HCT116 (cell line): ENCODE results near the gene FYCO1. TPM values are rescaled to one million over a fixed set of nuclear protein-coding genes. Genes with fewer than 3 reads are reported as not detected.

Source experiments
- ATAC-seq: fragments of 200-7000 bp; cut with Tn5 transposase; 2 replicates; pipeline ENCODE4 v1.9.1; 2020; ENCODE audit warnings: mild to moderate bottlenecking, moderate library complexity
- BruUV-seq: library from RNA; stranded (reverse); fragments of 400-500 nt; replicated peaks from 2 replicates; lab custom pipeline; 2021; lab: Mats Ljungman, UMichigan
- CTCF ChIA-PET: fragments of 300-600 bp; sonication (Branson Sonifier 250); formaldehyde crosslinking; loops from one replicate; lab custom pipeline; 2021; ENCODE audit warnings: antibody characterized with exemption; lab: Charles Lee
- POLR2A ChIA-PET: fragments of 300-600, 350-600 bp; sonication (Branson Sonifier 250); formaldehyde crosslinking; loops from one replicate; lab custom pipeline; 2021; ENCODE audit warnings: antibody characterized with exemption; lab: Charles Lee
- RAD21 ChIA-PET, 2 experiments: fragments of 300-600 bp; sonication (Branson Sonifier 250); formaldehyde crosslinking; loops; one replicate each; lab custom pipeline; 2023; ENCODE audit warnings: low total read pairs in 2 of 2; ENCODE audit not compliant: uncharacterized antibody in 2 of 2, unreplicated experiment in 2 of 2, low non-redundant PET in 1 of 2; lab: Charles Lee
- DNase-seq: peaks from one replicate; pipeline ENCODE4 v3.0.0-alpha.2; 2010; ENCODE audit warnings: low read depth, low spot score
- H2AFZ ChIP-seq: fragments of 200-600 bp; shearing (Covaris generic), sonication (generic); 2 replicates; pipeline ENCODE4 v1.6.1; 2017; ENCODE audit warnings: low read depth, mixed run types, mixed read lengths, antibody characterized with exemption, low read length; ENCODE audit not compliant: poor library complexity, severe bottlenecking
- H3K27ac ChIP-seq: 2 replicates; pipeline ENCODE4 v1.5.1; 2012; ENCODE audit warnings: low read depth, low read length
- H3K27me3 ChIP-seq: fragments of 200-600 bp; sonication (generic); 2 replicates; pipeline ENCODE4 v1.6.1; 2016; ENCODE audit warnings: mixed run types, low read length, mixed read lengths; ENCODE audit not compliant: insufficient read depth
- H3K36me3 ChIP-seq, 2 experiments: fragments of 200-500 bp in 1 of 2; fragments of 200-600 bp in 1 of 2; sonication (Bioruptor generic) in 1 of 2; sonication (generic) in 1 of 2; 2 replicates each; pipeline versions ENCODE4 v1.5.1 to v1.6.1; 2014 to 2016; ENCODE audit warnings: low read length in 2 of 2, inconsistent platforms in 1 of 2, mixed read lengths in 1 of 2, mixed run types in 1 of 2; ENCODE audit not compliant: insufficient read depth in 2 of 2, control insufficient read depth in 1 of 2
- H3K4me1 ChIP-seq, 2 experiments: fragments of 200-600 bp in 1 of 2; sonication (generic) in 1 of 2; 2 replicates each; pipeline versions ENCODE4 v1.5.1 to v1.6.1; 2012 to 2017; ENCODE audit warnings: low read length in 2 of 2, inconsistent platforms in 1 of 2, mild to moderate bottlenecking in 1 of 2, mixed read lengths in 1 of 2, mixed run types in 1 of 2, moderate library complexity in 1 of 2; ENCODE audit not compliant: insufficient read depth in 2 of 2, control insufficient read depth in 1 of 2
- H3K4me2 ChIP-seq: fragments of 200-600 bp; sonication (generic); 2 replicates; pipeline ENCODE4 v1.6.1; 2017; ENCODE audit warnings: mixed run types, low read length, mixed read lengths
- H3K4me3 ChIP-seq, 2 experiments: fragments of 200-600 bp in 1 of 2; sonication (generic) in 1 of 2; replicated peaks in 1 of 2; 2 replicates each; pipeline ENCODE4 v1.5.1; 2011 to 2016; ENCODE audit warnings: low read length in 2 of 2, control low read depth in 1 of 2, low read depth in 1 of 2, mild to moderate bottlenecking in 1 of 2, mixed read lengths in 1 of 2, mixed run types in 1 of 2
- H3K79me2 ChIP-seq: fragments of 200-600 bp; sonication (generic); 2 replicates; pipeline ENCODE4 v1.6.1; 2017; ENCODE audit warnings: mild to moderate bottlenecking, mixed run types, low read length, moderate library complexity, mixed read lengths; ENCODE audit not compliant: insufficient read depth
- H3K9ac ChIP-seq: fragments of 200-600 bp; sonication (generic); 2 replicates; pipeline ENCODE4 v1.6.1; 2016; ENCODE audit warnings: low read length, mixed read lengths
- H3K9me2 ChIP-seq: fragments of 200-600 bp; sonication (generic), shearing (Covaris generic); 2 replicates; pipeline ENCODE4 v1.6.1; 2017; ENCODE audit warnings: mixed run types, mild to moderate bottlenecking, moderate library complexity; ENCODE audit not compliant: insufficient read depth
- H3K9me3 ChIP-seq, 2 experiments: fragments of 200-500 bp in 1 of 2; fragments of 200-600 bp in 1 of 2; sonication (Bioruptor generic) in 1 of 2; sonication (generic) in 1 of 2; 2 replicates each; pipeline ENCODE4 v1.6.1; 2014 to 2017; ENCODE audit warnings: low read length in 2 of 2, mixed read lengths in 2 of 2, inconsistent platforms in 1 of 2, low read depth in 1 of 2, mild to moderate bottlenecking in 1 of 2, mixed run types in 1 of 2, moderate library complexity in 1 of 2; ENCODE audit not compliant: control insufficient read depth in 1 of 2, insufficient read depth in 1 of 2
- H4K20me1 ChIP-seq: fragments of 200-600 bp; sonication (generic), shearing (Covaris generic); 2 replicates; pipeline ENCODE4 v1.6.1; 2017; ENCODE audit warnings: mixed run types, mild to moderate bottlenecking, moderate library complexity; ENCODE audit not compliant: insufficient read depth
- CBX3 ChIP-seq: IDR thresholded peaks from 2 replicates; pipeline ENCODE4 v1.6.1; 2012; ENCODE audit warnings: low read depth
- EZH2phosphoT487 ChIP-seq: fragments of 200-600 bp; IDR thresholded peaks from 2 replicates; pipeline ENCODE4 v1.6.1; 2018; ENCODE audit warnings: antibody characterized with exemption, borderline replicate concordance
- RAD21 ChIP-seq: IDR thresholded peaks from 2 replicates; pipeline ENCODE4 v1.6.1; 2012; ENCODE audit warnings: low read depth, mild to moderate bottlenecking
- ZNF274 ChIP-seq: fragments of 200-500 bp; sonication (Bioruptor generic); IDR thresholded peaks from 2 replicates; pipeline ENCODE4 v1.6.1; 2014; ENCODE audit warnings: mild to moderate bottlenecking, low read depth, low read length, inconsistent platforms
- intact Hi-C: fragments of 100-400 bp; cut with micrococcal nuclease; formaldehyde crosslinking; loops from 2 replicates; pipeline ENCODE4 v1.10.0; 2022
- total RNA-seq: library from RNA; stranded (reverse); gene quantifications from one replicate; pipeline ENCODE4 v1.2.1, GENCODE V29; 2021; ENCODE audit not compliant: unreplicated experiment
- TF ChIP-seq, protein P1 (sequence below): IDR thresholded peaks from 2 replicates; pipeline ENCODE4 v1.6.1; 2011; ENCODE audit warnings: mild to moderate bottlenecking, low read length, moderate library complexity; ENCODE audit not compliant: insufficient replicate concordance; ENCODE audit errors: extremely low read depth

The FYCO1 gene
- total RNA-seq, 1 experiment from 2014 or later = 15.8 TPM

DNA sequence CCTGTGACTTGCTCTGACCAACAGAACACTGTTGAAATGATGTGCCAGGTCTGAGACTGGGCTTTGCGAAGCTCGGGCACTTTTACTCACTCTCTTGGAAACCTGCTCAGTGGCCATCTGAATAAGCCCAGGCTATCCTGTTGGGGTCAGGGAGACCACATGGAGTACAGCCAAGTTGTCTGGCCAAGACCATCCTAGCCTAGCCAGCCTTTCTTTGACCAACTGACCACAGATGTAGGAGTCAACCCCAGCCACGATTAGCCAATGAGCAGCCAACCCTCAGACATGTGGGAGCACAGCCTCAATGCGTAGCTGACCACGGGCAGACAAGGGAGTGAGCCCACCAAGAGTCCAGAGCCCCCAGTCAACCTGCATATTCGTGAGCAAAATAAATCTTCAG is 83.2 kb downstream of the FYCO1 start (continued):
- TF ChIP-seq, protein P1, sequence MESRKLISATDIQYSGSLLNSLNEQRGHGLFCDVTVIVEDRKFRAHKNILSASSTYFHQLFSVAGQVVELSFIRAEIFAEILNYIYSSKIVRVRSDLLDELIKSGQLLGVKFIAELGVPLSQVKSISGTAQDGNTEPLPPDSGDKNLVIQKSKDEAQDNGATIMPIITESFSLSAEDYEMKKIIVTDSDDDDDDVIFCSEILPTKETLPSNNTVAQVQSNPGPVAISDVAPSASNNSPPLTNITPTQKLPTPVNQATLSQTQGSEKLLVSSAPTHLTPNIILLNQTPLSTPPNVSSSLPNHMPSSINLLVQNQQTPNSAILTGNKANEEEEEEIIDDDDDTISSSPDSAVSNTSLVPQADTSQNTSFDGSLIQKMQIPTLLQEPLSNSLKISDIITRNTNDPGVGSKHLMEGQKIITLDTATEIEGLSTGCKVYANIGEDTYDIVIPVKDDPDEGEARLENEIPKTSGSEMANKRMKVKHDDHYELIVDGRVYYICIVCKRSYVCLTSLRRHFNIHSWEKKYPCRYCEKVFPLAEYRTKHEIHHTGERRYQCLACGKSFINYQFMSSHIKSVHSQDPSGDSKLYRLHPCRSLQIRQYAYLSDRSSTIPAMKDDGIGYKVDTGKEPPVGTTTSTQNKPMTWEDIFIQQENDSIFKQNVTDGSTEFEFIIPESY = no peak
- TF ChIP-seq CBX3 (no peak), RAD21 (no peak), ZNF274 (no peak), EZH2phosphoT487 (no peak)

DNA sequence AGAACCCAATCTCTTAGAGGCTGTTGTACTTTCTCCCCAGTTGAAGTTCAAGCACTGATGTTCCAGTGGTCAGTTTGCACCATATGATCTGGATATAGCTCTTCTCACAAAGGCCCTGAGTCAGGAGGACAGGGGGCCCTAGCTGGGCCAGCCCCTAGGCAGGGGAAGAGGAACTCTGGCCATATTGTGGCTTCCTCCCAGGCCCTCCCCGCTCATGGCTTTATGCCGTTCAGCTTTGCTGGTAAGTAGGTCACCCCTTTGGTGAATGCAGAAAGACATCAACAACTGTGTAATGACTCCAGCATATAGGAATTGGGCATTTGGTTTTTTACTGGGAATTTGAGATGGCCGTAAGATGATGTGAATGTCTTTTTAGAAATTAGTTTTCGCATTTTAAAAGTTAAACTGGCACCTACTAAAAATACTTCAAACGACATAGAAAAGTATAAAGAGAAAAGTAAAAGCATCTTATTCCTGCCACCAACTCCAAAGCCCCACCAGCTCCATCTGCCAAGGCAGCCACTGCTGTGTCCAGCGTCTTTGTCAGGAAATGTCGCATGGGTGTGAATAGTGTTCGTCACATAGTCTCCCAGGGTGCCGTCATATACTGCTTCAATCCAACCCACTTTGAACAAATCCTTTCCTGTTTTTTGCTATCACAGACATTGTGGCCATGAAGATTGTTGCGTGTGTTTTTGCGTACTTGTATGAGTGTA is 84.0 kb downstream of the FYCO1 start:
- Histone ChIP-seq H4K20me1 (no peaks in the 10 kb centered on the region), H3K27ac (no peak overlapping the region), H2AFZ (no peak overlapping the region), H3K9me3 (no peaks in the 10 kb centered on the region), H3K4me2 (no peak overlapping the region), H3K4me1 (peaks cover 14 to 18% of the 10 kb centered on the region in 2 experiments), H3K36me3 (no peaks in the 10 kb centered on the region), H3K4me3 (no peak overlapping the region), H3K27me3 (no peaks in the 10 kb centered on the region), H3K9me2 (no peaks in the 10 kb centered on the region), H3K9ac (no peak overlapping the region), H3K79me2 (no peaks in the 10 kb centered on the region)
- BruUV-seq = no TSS peak
- DNase-seq (no peak), ATAC-seq (no peak)
- ChIA-PET POLR2A (no interaction called here), CTCF (no interaction called here), RAD21 (no interaction called here)
- intact Hi-C loops = no loop called here
- TF ChIP-seq, protein P1 = no peak
